Lower lobe of right lung (tissue), 2 donors: ENCODE results near the gene ZNF469. TPM values are rescaled to one million over a fixed set of nuclear protein-coding genes. Genes with fewer than 3 reads are reported as not detected.

Source experiments
- ATAC-seq, 2 donors: fragments of 200-7000 bp; cut with Tn5 transposase; one replicate each; pipeline ENCODE4 v1.9.1; 2020 to 2022; ENCODE audit warnings: mild to moderate bottlenecking in 2 of 2, moderate library complexity in 2 of 2
- DNase-seq: peaks from one replicate; pipeline ENCODE4 v3.0.0-alpha.2; 2020
- H3K27ac ChIP-seq: fragments of 200-600 bp; one replicate; pipeline ENCODE4 v1.8.0; 2022
- H3K27me3 ChIP-seq: fragments of 200-600 bp; one replicate; pipeline ENCODE4 v1.8.0; 2022; ENCODE audit warnings: low read depth
- H3K36me3 ChIP-seq: fragments of 200-600 bp; one replicate; pipeline ENCODE4 v1.8.0; 2022; ENCODE audit warnings: mild to moderate bottlenecking
- H3K4me1 ChIP-seq: fragments of 200-600 bp; one replicate; pipeline ENCODE4 v1.8.0; 2022
- H3K4me3 ChIP-seq: fragments of 200-600 bp; one replicate; pipeline ENCODE4 v1.8.0; 2022; ENCODE audit warnings: mild to moderate bottlenecking
- H3K9me3 ChIP-seq: fragments of 200-600 bp; one replicate; pipeline ENCODE4 v1.8.0; 2022
- CTCF ChIP-seq: fragments of 200-600 bp; IDR thresholded peaks from one replicate; pipeline ENCODE4 v1.8.0; 2022; ENCODE audit warnings: antibody characterized with exemption, mild to moderate bottlenecking
- intact Hi-C: fragments of 100-400 bp; cut with DNase I; formaldehyde crosslinking; loops from one replicate; pipeline ENCODE4 v1.11.0; 2022
- total RNA-seq: library from RNA; stranded (reverse); fragmentation: NEBNext Ultra II Directional; extraction: Animal tissue kit (Norgen Biotek cat#: 25700); gene quantifications from one replicate; pipeline ENCODE4 v1.2.1, GENCODE V29; 2021
- donor health status: DM: no; HTN: yes; CAD: no; lungs with severe emphysema.

The ZNF469 gene
- total RNA-seq, 1 donor from 2014 or later: 2.0 TPM

- H3K9me3 ChIP-seq: no peaks in the 10 kb centered on the region
Measured at GRCh38 chr16:88398874-88399178, 16.1 kb downstream of the ZNF469 start.

GRCh38 chr16:88400186-88400585 is 17.4 kb downstream of the ZNF469 start:
- no peak for DNase-seq
- TF ChIP-seq CTCF: no peak
- no peak for ATAC-seq
- intact Hi-C loops: no loop called here
- no peak overlapping the region for H3K27ac ChIP-seq
- no peaks in the 10 kb centered on the region for H3K27me3 ChIP-seq
- no peaks in the 10 kb centered on the region for H3K36me3 ChIP-seq
- H3K4me3 ChIP-seq: no peak overlapping the region
- H3K4me1 ChIP-seq: no peaks in the 10 kb centered on the region
- no peaks in the 10 kb centered on the region for H3K9me3 ChIP-seq

More at GRCh38 chr16:88398874-88399178, 16.1 kb downstream of the ZNF469 start:
- Histone ChIP-seq H3K36me3 (no peaks in the 10 kb centered on the region), H3K4me3 (no peak overlapping the region), H3K4me1 (no peaks in the 10 kb centered on the region), H3K27ac (no peak overlapping the region), H3K27me3 (no peaks in the 10 kb centered on the region)
- ATAC-seq (no peak), DNase-seq (no peak)
- intact Hi-C loops: no loop called here
- TF ChIP-seq CTCF: no peak

- Histone ChIP-seq H3K36me3 (no peaks in the 10 kb centered on the region), H3K4me1 (no peaks in the 10 kb centered on the region), H3K4me3 (no peak overlapping the region), H3K27ac (no peak overlapping the region), H3K9me3 (no peaks in the 10 kb centered on the region), H3K27me3 (no peaks in the 10 kb centered on the region)
- TF ChIP-seq CTCF: no peak
- no peak for ATAC-seq
- intact Hi-C loops: no loop called here
- DNase-seq: no peak
Measured at GRCh38 chr16:88401604-88402246, 19.0 kb downstream of the ZNF469 start.

- Histone ChIP-seq H3K27ac (no peak overlapping the region), H3K4me1 (no peaks in the 10 kb centered on the region), H3K36me3 (no peaks in the 10 kb centered on the region), H3K27me3 (no peaks in the 10 kb centered on the region), H3K9me3 (no peaks in the 10 kb centered on the region), H3K4me3 (no peak overlapping the region)
- TF ChIP-seq CTCF: no peak
- DNase-seq (no peak), ATAC-seq (no peak)
- intact Hi-C loops: no loop called here
Measured at GRCh38 chr16:88402551-88403240, 19.9 kb downstream of the ZNF469 start.

GRCh38 chr16:88403794-88404581 is 21.2 kb downstream of the ZNF469 start:
- no peak for ATAC-seq
- intact Hi-C loops: no loop called here
- Histone ChIP-seq H3K27me3 (no peaks in the 10 kb centered on the region), H3K36me3 (no peaks in the 10 kb centered on the region), H3K4me1 (no peaks in the 10 kb centered on the region), H3K27ac (no peak overlapping the region), H3K4me3 (no peak overlapping the region), H3K9me3 (no peaks in the 10 kb centered on the region)
- no peak for TF ChIP-seq CTCF
- DNase-seq: no peak
